HG03558 (cell line): ENCODE results near the gene IGSF21.

Experiments used
- ATAC-seq: cut with Tn5 transposase; IDR thresholded peaks from one replicate; pipeline ENCODE4 v1.9.1; 2021; ENCODE audit warnings: moderate number of reproducible peaks; ENCODE audit not compliant: unreplicated experiment; ENCODE audit errors: extremely low read depth

Gene IGSF21

DNA sequence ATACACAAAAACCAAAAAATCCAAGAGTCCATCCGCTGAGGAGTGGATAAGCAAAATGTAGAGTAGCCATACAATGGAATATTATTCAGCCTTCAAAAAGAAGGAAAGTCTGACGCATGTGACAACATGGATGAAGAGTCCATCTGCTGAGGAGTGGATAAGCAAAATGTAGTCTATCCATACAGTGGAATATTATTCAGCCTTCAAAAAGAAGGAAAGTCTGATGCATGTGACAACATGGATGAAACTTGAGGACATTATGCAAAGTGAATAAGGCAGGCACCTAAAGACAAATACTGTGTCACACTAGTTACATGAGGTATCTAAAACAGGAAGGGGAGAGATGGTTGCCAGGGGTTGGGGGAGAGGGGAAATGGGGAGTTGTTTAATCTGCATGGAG is 14.0 kb upstream of the IGSF21 start:
- ATAC-seq: no peak

DNA sequence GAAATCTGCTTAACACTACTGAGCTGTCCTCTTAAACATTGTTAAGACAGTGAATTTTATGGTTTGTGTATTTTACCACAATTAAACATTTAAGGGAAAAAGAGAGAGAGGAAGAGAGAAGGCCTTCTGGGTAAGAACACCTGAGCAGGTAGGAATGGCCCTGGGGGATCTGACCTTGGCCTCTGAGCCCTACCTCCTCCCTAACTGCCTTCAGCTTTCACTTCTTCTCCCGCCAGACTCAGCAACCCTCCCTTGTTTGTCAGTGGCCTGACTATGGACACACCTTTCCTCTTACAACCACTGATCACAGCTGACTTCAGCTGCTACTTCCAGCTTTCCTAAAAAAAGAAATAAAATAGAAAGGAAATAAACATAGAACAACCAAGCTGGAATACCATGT is 13.5 kb upstream of the IGSF21 start:
- ATAC-seq: no peak

DNA sequence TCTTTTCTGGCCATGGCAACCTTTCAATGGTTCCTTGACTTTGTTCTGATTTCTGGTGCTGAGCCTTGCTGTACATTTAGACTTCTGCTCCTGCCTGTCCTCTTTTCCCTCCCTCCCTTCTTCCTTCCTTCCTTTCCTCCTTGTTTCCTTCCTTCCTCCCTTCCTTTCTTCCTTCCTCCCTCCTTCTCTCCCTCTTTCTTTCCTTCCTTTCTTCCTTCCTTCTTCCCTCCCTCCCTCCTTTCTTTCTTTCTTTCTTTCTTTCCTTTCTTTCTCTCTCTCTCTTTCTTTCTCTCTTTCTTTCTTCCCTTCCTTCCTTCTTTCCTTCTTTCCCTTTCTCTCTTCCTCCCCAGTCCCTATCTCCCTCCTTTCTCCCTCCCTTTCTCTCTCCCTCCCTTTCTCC is 10.4 kb upstream of the IGSF21 start:
- no peak for ATAC-seq

GRCh38 chr1:18099026-18099425 is 8.6 kb upstream of the IGSF21 start:
- no peak for ATAC-seq

GRCh38 chr1:18100060-18100459 is 7.5 kb upstream of the IGSF21 start:
- ATAC-seq: no peak

DNA sequence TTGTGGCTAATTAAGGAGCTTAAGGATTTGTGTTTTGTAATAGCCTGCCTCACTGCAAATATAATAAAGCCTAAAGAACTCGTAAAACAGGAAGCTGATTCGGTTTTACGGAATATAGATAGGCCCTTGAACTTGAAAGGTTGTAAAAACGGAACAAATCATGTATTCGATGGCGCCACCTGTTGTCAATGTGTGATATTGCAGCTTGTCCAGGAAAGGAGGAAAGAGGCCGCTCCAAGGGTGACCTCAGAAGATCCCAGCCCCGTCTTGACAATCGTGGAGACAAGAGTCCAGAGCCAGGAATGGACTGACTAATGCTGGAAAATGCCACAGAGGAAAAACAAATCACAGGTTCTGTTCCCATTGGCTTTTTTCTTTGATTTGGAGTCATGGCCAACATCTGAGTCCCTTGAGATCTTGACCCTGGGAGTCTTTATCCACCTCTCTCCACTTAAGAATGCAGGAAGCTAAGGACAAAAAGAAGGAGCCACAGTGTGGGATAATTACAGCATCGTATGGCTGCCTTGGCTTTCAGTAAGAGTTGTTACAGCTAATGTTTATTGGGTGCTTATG is 7.0 kb upstream of the IGSF21 start:
- no peak for ATAC-seq

GRCh38 chr1:18101508-18101907 is 6.1 kb upstream of the IGSF21 start:
- no peak for ATAC-seq

- no peak for ATAC-seq
Observed at GRCh38 chr1:18103788-18104421, 3.7 kb upstream of the IGSF21 start.

- ATAC-seq: no peak
Observed at GRCh38 chr1:18104546-18105100, 3.0 kb upstream of the IGSF21 start.

GRCh38 chr1:18105196-18105595 is 2.4 kb upstream of the IGSF21 start:
- ATAC-seq: no peak

GRCh38 chr1:18108299-18109057 is 880 bp downstream of the IGSF21 start:
- no peak for ATAC-seq

DNA sequence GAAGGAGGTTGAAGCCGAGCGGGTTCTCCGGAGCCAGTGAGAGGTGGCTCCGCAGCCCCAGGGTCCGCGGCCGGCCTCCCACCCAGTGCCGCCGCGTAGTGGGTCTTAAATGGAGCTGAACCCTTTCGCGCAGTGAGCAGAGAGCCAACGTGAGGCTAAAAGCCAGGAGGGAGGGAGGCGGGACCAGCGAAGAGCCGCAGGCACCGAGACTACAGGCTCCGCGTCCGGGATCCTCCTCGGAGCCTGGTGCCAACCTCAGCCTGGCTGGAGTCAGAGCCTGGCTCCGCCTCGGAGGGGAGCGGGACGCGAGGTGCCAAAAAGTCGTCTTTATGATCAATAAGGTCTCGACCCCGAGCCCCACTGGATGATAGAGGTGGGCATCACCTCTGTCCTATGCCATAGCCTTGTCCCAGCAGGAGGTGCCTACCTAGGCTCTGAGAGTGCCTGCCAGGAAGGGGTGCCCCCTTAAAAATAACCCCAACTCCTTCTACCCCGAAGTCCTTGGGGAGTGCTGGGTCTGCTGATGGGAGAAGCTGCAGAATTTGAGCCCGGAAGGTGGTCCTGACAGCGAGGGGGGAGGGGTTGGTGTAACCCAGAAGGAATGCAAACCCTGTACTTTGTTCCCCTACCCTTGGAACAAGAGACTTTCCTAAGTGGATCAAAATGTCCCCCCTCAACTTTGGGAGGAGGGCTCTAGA is 1.6 kb downstream of the IGSF21 start:
- no peak for ATAC-seq

DNA sequence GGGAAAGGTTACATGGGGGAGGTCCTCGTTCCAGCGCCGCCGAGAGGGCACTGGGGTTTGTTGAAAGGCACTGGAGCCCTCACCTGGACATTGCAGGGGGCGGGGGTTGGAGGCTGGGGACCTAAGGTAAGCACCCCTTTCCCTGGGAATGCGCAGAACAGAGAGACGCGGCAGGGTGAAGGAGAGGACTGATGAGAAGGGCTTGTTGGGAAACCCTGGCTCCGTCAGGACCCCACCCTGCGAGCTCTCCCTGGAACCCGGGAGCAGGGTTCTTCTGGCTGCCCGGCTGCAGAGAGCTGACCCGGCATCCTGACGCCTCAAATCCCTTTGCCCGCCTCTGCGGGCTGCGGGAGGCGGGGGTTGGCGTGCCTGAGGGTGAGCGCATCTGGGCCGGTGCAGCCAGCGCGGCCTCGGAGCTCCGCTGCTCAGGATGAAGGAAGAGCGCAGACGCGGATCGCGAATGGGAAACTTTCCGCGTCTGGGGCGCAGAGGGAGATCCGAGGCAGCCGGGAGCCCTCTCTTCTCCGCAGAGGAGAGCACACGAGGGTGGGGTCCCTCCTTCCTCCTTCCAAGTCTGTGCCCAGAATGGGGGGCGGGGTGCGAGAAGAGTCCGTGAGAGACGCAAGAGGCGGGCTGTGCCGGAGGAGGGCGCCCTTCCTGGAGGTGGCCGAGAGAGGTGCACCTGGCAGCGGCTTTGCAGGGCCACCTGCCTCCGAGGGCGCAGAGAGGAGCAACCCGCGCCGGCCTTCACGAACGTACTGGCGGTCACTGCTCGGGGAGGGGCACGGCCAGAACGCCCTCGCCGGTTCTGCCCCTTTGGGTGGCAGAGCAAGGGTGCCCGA is 2.4 kb downstream of the IGSF21 start:
- no peak for ATAC-seq

GRCh38 chr1:18110598-18110939 is 3.0 kb downstream of the IGSF21 start:
- no peak for ATAC-seq

GRCh38 chr1:18110968-18111367 is 3.4 kb downstream of the IGSF21 start:
- no peak for ATAC-seq

- ATAC-seq: no peak
Observed at GRCh38 chr1:18111605-18112297, 4.2 kb downstream of the IGSF21 start.

DNA sequence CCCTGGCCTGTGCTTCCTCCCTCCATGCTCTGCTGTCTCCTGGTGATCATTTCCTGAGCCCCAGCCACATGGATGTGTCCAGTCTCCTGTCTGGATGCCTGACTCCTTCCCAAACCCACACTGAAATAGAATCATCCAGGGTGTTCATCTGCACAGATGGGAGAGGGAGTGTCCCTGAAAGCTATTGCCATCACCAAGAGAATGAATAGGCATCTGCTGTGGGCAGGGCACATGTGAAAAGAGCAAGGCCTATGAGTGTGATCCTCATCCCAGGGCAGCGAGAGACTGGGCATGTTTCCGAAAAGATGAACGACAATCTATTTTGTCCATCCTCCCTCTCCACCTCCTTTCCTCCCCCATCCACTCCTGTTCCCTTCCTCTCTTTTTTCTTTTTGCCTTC is 5.0 kb downstream of the IGSF21 start:
- ATAC-seq: no peak

- no peak for ATAC-seq
Observed at GRCh38 chr1:18114726-18115410, 7.3 kb downstream of the IGSF21 start.

DNA sequence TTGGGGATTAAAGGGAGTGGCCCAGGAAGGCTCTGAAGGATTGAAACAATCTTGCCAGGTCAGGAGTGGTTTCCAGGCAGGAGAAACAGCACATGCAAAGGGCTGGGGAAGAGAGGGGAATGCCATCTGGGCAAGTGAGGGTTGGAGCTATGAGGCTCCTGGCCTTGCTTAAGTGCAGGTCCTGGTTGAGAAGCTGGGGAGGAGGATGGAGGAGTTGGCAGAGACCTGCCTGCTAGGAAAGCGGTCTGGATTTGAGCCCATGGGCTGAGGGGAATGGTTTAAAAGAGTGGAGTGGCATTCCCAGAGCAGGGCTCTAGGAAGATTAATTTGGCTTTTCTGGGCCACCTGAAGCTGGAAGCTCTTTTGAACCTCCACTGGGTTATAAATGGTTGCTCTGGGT is 9.2 kb downstream of the IGSF21 start:
- no peak for ATAC-seq
